AG04450 (cell line): ENCODE results near the gene HOXD8. TPM values are rescaled to one million over a fixed set of nuclear protein-coding genes. Genes with fewer than 3 reads are reported as not detected.

Experiments
- CTCF ChIA-PET: fragments of 300-600, 350-600 bp; formaldehyde crosslinking; extraction: SDS; loops from one replicate; lab custom pipeline; 2022; ENCODE audit warnings: antibody characterized with exemption, inconsistent platforms; lab: Charles Lee
- POLR2A ChIA-PET: fragments of 350-600 bp; formaldehyde crosslinking; extraction: SDS; loops from one replicate; lab custom pipeline; 2021; ENCODE audit warnings: antibody characterized with exemption, inconsistent platforms; lab: Yijun Ruan, JAX
- DNase-seq: peaks from one replicate; pipeline ENCODE4 v3.0.0-alpha.2; 2011; ENCODE audit warnings: low read depth, low spot score
- H3K27ac ChIP-seq: one replicate; pipeline ENCODE4 v1.5.1; 2012; ENCODE audit warnings: low read depth, low read length, control low read depth
- H3K27me3 ChIP-seq: one replicate; pipeline ENCODE4 v1.6.0; 2012; ENCODE audit warnings: low read length; ENCODE audit not compliant: control insufficient read depth, insufficient read depth
- H3K4me3 ChIP-seq: 2 replicates; pipeline ENCODE4 v1.5.1; 2011; ENCODE audit warnings: mild to moderate bottlenecking, low read depth, low read length, control low read depth
- H3K9me3 ChIP-seq: 2 replicates; pipeline ENCODE4 v1.5.1; 2012; ENCODE audit warnings: low read length; ENCODE audit not compliant: control insufficient read depth, insufficient read depth
- CTCF ChIP-seq: IDR thresholded peaks from 2 replicates; pipeline ENCODE4 v1.5.1; 2011; ENCODE audit warnings: low read depth, low read length, control low read depth, inconsistent platforms
- polyA plus RNA-seq: library from polyadenylated mRNA; depleted of rRNA; stranded (reverse); fragments of >200 nt; gene quantifications from 2 replicates; pipeline ENCODE4 v1.2.3, GENCODE V29; 2011

HOXD8 gene
- polyA plus RNA-seq, 1 experiment: not detected

DNA sequence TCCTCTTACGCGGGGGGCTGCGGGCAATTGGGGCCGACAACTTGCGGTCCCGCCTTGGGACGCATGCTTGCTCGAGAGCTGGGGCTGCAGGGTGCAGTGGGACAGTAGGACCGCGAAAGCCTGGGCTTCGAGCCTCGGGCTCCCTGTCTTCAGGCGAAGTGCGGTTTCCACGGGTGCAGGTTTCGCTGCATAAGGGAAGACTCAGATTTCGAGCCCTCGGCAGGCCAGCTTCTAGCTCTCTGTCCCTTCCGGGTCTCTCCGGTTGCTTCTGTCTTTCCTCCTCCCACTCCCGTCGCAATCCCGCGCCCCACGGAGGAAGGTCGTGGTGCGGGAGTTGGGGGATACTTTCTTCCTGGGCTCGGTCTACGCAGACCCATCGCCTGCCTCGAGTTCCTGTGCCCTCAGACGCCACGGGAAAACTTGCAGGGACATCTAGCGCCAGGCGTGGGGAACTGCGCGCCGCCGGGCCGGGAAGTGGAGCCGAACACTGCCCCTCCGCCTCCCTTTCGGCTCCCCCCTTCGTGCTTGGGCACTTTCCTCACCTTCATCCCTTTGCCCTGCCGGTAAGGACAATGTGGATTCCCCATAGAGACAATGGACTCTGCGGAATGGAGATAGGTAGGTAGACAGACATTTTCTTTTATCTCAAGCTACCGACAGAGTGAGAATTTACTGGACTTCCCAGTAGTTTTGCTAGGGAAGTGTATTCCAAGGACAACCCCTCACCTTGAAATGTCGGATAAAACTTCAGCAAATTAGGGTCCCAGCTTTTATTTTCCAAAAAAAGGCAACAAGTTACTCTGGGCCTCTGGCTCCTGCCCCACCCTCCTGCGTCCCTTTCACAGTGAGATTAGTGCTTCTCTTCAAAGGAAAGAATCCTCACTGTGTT is 41.2 kb upstream of the HOXD8 start:
- no peak for DNase-seq
- Histone ChIP-seq H3K27me3 (peaks cover 79% of the 10 kb centered on the region), H3K9me3 (peaks cover 13% of the 10 kb centered on the region; the same call in 1 of the 2 replicates), H3K4me3 (peak overlapping the region; percentile 45), H3K27ac (no peak overlapping the region)
- TF ChIP-seq CTCF: peak; percentile 76
- ChIA-PET POLR2A (no interaction called here), CTCF (interaction anchor here (0.6 to 3.2 kb wide), 7 partner anchors 9 to 837 kb away, joined by 4 to 65 read pairs (median 6); no protein-coding TSS in a partner anchor)

- Histone ChIP-seq H3K27me3 (peaks cover 77% of the 10 kb centered on the region), H3K4me3 (no peak overlapping the region), H3K9me3 (peaks cover 13% of the 10 kb centered on the region; the same call in 1 of the 2 replicates), H3K27ac (no peak overlapping the region)
- DNase-seq: no peak
- no peak for TF ChIP-seq CTCF
- CTCF ChIA-PET: interaction anchor here (0.7 to 3.2 kb wide), 6 partner anchors 8 to 838 kb away, joined by 5 to 65 read pairs (median 7); no protein-coding TSS in a partner anchor
- POLR2A ChIA-PET: no interaction called here
These were observed 40.3 kb upstream of the HOXD8 start for GRCh38 chr2:176088937-176089842.

- peaks cover 77% of the 10 kb centered on the region for H3K27me3 ChIP-seq
- POLR2A ChIA-PET: no interaction called here
- peaks cover 11% of the 10 kb centered on the region; the same call in 1 of the 2 replicates for H3K9me3 ChIP-seq
- no peak overlapping the region for H3K27ac ChIP-seq
- DNase-seq: no peak
- H3K4me3 ChIP-seq: no peak overlapping the region
- no peak for TF ChIP-seq CTCF
- CTCF ChIA-PET: interaction anchor here (1.9 to 3.2 kb wide), 2 partner anchors 400 to 839 kb away, joined by 5 to 65 read pairs; no protein-coding TSS in a partner anchor
These were observed 39.6 kb upstream of the HOXD8 start for GRCh38 chr2:176089843-176090395.

GRCh38 chr2:176090862-176091261 is 38.6 kb upstream of the HOXD8 start:
- Histone ChIP-seq H3K27ac (no peak overlapping the region), H3K9me3 (peaks cover 11% of the 10 kb centered on the region; the same call in 1 of the 2 replicates), H3K27me3 (peaks cover 77% of the 10 kb centered on the region), H3K4me3 (no peak overlapping the region)
- DNase-seq: no peak
- POLR2A ChIA-PET: no interaction called here
- CTCF ChIA-PET: interaction anchor here (0.9 kb wide), 1 partner anchor 401 kb away, joined by 7 read pairs; no protein-coding TSS in a partner anchor
- no peak for TF ChIP-seq CTCF
